Measurements from ENCODE around the gene LRRC8B.
A peak's percentile ranks its signal among the peaks of the same experiment; 100 is the strongest.

Gene LRRC8B

GRCh38 chr1:89524369-89525168, at the start of gene LRRC8B:
TSS of gene LRRC8B (plus strand) at chr1:89524829. CDS start at chr1:89582651, 57,822 bp downstream.
- no peaks in the 10 kb centered on the region for H3K36me3 ChIP-seq (replicated peaks)
- no peak for TF ChIP-seq CTCF (IDR thresholded peaks at IDR 0.05; ENCODE audit: low read depth, low read length, missing control alignments)
- in situ Hi-C loops (cut with HindIII; ENCODE audit: low pct_ligation_motif_present, low sequenced_read_pairs) = no loop called here
- H3K4me3 ChIP-seq (ENCODE audit: low read depth, low read length) = peak within 1 kb of the TSS; percentile 94
- H3K27me3 ChIP-seq (replicated peaks) = no peaks in the 10 kb centered on the region
- peak within 1 kb of the TSS; percentile 9 for H3K27ac ChIP-seq
- peak; percentile 68 for DNase-seq

- no peak for TF ChIP-seq CTCF (IDR thresholded peaks at IDR 0.05; ENCODE audit: low read depth, low read length, missing control alignments)
- no peaks in the 10 kb centered on the region for H3K36me3 ChIP-seq (replicated peaks)
- no peak for DNase-seq
- H3K4me3 ChIP-seq (ENCODE audit: low read depth, low read length) = no peak overlapping the region
- in situ Hi-C loops (cut with HindIII; ENCODE audit: low pct_ligation_motif_present, low sequenced_read_pairs) = no loop called here
- no peak overlapping the region for H3K27ac ChIP-seq
- no peaks in the 10 kb centered on the region for H3K27me3 ChIP-seq (replicated peaks)
Measured at GRCh38 chr1:89475269-89475668, 49.4 kb upstream of the LRRC8B start.

GRCh38 chr1:89476072-89476471, 48.6 kb upstream of the LRRC8B start:
- Histone ChIP-seq H3K36me3 (replicated peaks) (no peaks in the 10 kb centered on the region), H3K27me3 (replicated peaks) (no peaks in the 10 kb centered on the region), H3K27ac (no peak overlapping the region), H3K4me3 (ENCODE audit: low read depth, low read length) (no peak overlapping the region)
- no peak for TF ChIP-seq CTCF (IDR thresholded peaks at IDR 0.05; ENCODE audit: low read depth, low read length, missing control alignments)
- in situ Hi-C loops (cut with HindIII; ENCODE audit: low pct_ligation_motif_present, low sequenced_read_pairs) = no loop called here
- DNase-seq = no peak

GRCh38 chr1:89483010-89483756, 41.4 kb upstream of the LRRC8B start:
- TF ChIP-seq CTCF (IDR thresholded peaks at IDR 0.05; ENCODE audit: low read depth, low read length, missing control alignments) = peak; percentile 81
- in situ Hi-C loops (cut with HindIII; ENCODE audit: low pct_ligation_motif_present, low sequenced_read_pairs) = no loop called here

GRCh38 chr1:89483757-89484077, 40.9 kb upstream of the LRRC8B start:
- Histone ChIP-seq H3K27ac (no peak overlapping the region), H3K4me3 (ENCODE audit: low read depth, low read length) (no peak overlapping the region), H3K36me3 (replicated peaks) (no peaks in the 10 kb centered on the region), H3K27me3 (replicated peaks) (peaks cover 2% of the 10 kb centered on the region)
- DNase-seq = no peak
- no peak for TF ChIP-seq CTCF (IDR thresholded peaks at IDR 0.05; ENCODE audit: low read depth, low read length, missing control alignments)
- in situ Hi-C loops (cut with HindIII; ENCODE audit: low pct_ligation_motif_present, low sequenced_read_pairs) = no loop called here

More at GRCh38 chr1:89483010-89483756, 41.4 kb upstream of the LRRC8B start:
- H3K4me3 ChIP-seq (ENCODE audit: low read depth, low read length) = no peak overlapping the region
- peak; percentile 84 for DNase-seq
- no peak overlapping the region for H3K27ac ChIP-seq
- H3K27me3 ChIP-seq (replicated peaks) = peaks cover 2% of the 10 kb centered on the region
- H3K36me3 ChIP-seq (replicated peaks) = no peaks in the 10 kb centered on the region
